ENCODE measurements around the gene TBX21. TPM values are rescaled to one million over a fixed set of nuclear protein-coding genes. Genes with fewer than 3 reads are reported as not detected.
A peak's percentile ranks its signal among the peaks of the same experiment; 100 is the strongest.

Gene TBX21
- total and polyA plus RNA-seq, 9 of the 15 experiments (the other 6 are each of a cell fraction or from before 2014, with no cell fraction given) = 0.07 TPM; not detected in 8

DNA sequence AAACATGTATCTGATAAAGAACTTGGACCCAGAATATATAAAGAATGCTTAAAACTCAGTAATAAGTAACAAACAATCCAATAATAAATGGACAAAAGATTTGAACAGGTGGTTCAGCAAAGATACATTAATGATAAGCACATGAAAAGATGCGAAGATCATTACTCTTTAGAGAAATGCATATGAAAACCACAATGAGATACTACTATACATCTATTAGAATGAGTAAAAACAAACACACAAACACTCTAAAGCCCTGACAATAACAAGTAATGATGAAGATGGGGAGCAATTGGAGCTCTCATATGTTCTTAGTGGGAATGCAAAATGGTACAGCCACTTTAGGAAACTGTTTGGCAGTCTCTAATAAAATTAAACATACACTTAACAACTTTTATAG is 59.4 kb downstream of the TBX21 start (continued):
- TF ChIP-seq, protein P1, sequence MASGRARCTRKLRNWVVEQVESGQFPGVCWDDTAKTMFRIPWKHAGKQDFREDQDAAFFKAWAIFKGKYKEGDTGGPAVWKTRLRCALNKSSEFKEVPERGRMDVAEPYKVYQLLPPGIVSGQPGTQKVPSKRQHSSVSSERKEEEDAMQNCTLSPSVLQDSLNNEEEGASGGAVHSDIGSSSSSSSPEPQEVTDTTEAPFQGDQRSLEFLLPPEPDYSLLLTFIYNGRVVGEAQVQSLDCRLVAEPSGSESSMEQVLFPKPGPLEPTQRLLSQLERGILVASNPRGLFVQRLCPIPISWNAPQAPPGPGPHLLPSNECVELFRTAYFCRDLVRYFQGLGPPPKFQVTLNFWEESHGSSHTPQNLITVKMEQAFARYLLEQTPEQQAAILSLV (tag; IDR thresholded peaks at IDR 0.05) = no peak
- TF ChIP-seq RBBP5 (IDR thresholded peaks at IDR 0.05; ENCODE audit: borderline replicate concordance, insufficient read depth, low read length, poor library complexity, severe bottlenecking) = no peak
- TF ChIP-seq ESRRB (CRISPR knock-in tag; IDR thresholded peaks at IDR 0.05; ENCODE audit: borderline replicate concordance) = no peak
- TF ChIP-seq SIN3A (IDR thresholded peaks at IDR 0.05; ENCODE audit: borderline replicate concordance in 2 of 2, control insufficient read depth in 1 of 2, low read depth in 2 of 2, low read length in 2 of 2) = no peak

DNA sequence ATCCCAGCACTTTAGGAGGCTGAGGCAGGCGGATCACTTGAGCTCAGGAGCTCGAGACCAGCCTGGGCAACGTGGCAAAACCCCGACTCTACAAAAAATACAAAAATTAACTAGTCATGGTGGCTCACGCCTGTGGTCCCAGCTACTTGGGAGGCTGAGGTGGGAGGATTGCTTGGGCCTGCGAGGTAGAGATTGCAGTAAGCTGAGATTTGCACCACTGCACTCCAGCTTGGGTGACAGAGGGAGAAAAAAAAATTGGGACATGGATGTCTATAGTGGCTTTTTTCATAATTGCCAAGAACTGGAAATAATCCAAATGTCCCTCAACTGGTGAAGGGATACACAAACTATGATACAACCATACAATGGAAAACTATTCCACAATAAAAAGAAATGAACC is 59.9 kb downstream of the TBX21 start:
- Histone ChIP-seq H4K20me1 (replicated peaks; ENCODE audit: control insufficient read depth, insufficient read depth, low read length) (no peaks in the 10 kb centered on the region), H3K36me3 (ENCODE audit: control insufficient read depth, insufficient read depth, low read length) (no peaks in the 10 kb centered on the region), H3K4me1 (replicated peaks in 1 of 2; ENCODE audit: control insufficient read depth in 2 of 2, insufficient read depth in 2 of 2, low read length in 2 of 2) (peaks cover 0 to 9% of the 10 kb centered on the region in 2 experiments; a peak in 2 of 5 replicates), H3K9me3 (replicated peaks; ENCODE audit: control insufficient read depth, insufficient read depth, low read depth, low read length) (no peaks in the 10 kb centered on the region), H3K4me2 (ENCODE audit: insufficient read depth, low read length) (no peak overlapping the region), H3K9ac (ENCODE audit: insufficient read depth in 1 of 2, low read depth in 2 of 2, low read length in 2 of 2) (no peak overlapping the region), H3K27ac (ENCODE audit: extremely low read depth, low read depth, low read length) (no peak overlapping the region), H3K79me2 (ENCODE audit: control insufficient read depth, insufficient read depth, low read length) (no peaks in the 10 kb centered on the region), H3K27me3 (ENCODE audit: control insufficient read depth in 2 of 2, insufficient read depth in 2 of 2, low read length in 2 of 2) (peaks cover 19 to 29% of the 10 kb centered on the region in 2 experiments; a peak in 3 of 5 replicates), H3K4me3 (no peak overlapping the region), H3K9me1 (ENCODE audit: control insufficient read depth, insufficient read depth, low read length) (no peaks in the 10 kb centered on the region), H2AFZ (ENCODE audit: low read depth, low read length) (no peak overlapping the region)
- in situ Hi-C loops (cut with MboI) = no loop called here
- ChIA-PET POLR2A (interaction anchor here (0.8 kb wide), 1 partner anchor 56 kb away, joined by 3 read pairs; no protein-coding TSS in a partner anchor), CTCF (ENCODE audit: low intra/inter-chr PET ratio) (no interaction called here)
- BruUV-seq (replicated peaks) = no TSS peak
- DNase-seq (ENCODE audit: extremely low read depth in 1 of 4, low spot score in 3 of 4) = no peak
- ATAC-seq = no peak
- WGBS (ENCODE audit: insufficient coverage, low coverage, missing lambda C conversion rate) = 1% methylated on average over 6 of the region's 6 CpGs
- FAIRE-seq = no peak
- TF ChIP-seq NCOR1 (IDR thresholded peaks at IDR 0.05) = no peak
- TF ChIP-seq KDM1A (IDR thresholded peaks at IDR 0.05) = peak; percentile 40 to 51; a peak in 2 of 4 replicates
- TF ChIP-seq TEAD1 (CRISPR knock-in tag; IDR thresholded peaks at IDR 0.05) = no peak
- no peak for TF ChIP-seq MTA3 (IDR thresholded peaks at IDR 0.05; ENCODE audit: borderline replicate concordance)
- TF ChIP-seq, protein P2, sequence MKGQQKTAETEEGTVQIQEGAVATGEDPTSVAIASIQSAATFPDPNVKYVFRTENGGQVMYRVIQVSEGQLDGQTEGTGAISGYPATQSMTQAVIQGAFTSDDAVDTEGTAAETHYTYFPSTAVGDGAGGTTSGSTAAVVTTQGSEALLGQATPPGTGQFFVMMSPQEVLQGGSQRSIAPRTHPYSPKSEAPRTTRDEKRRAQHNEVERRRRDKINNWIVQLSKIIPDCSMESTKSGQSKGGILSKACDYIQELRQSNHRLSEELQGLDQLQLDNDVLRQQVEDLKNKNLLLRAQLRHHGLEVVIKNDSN (CRISPR knock-in tag; IDR thresholded peaks at IDR 0.05) = no peak
- no peak for TF ChIP-seq ESRRB (CRISPR knock-in tag; IDR thresholded peaks at IDR 0.05; ENCODE audit: borderline replicate concordance)
- TF ChIP-seq, protein P3, sequence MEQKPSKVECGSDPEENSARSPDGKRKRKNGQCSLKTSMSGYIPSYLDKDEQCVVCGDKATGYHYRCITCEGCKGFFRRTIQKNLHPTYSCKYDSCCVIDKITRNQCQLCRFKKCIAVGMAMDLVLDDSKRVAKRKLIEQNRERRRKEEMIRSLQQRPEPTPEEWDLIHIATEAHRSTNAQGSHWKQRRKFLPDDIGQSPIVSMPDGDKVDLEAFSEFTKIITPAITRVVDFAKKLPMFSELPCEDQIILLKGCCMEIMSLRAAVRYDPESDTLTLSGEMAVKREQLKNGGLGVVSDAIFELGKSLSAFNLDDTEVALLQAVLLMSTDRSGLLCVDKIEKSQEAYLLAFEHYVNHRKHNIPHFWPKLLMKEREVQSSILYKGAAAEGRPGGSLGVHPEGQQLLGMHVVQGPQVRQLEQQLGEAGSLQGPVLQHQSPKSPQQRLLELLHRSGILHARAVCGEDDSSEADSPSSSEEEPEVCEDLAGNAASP (IDR thresholded peaks at IDR 0.05) = no peak
- no peak for TF ChIP-seq HEY1 (CRISPR knock-in tag; IDR thresholded peaks at IDR 0.05; ENCODE audit: borderline replicate concordance)
- intact Hi-C loops (cut with micrococcal nuclease) = no loop called here

All from K562 (cell line).